GM21381 (cell line): ENCODE measurements around the gene PIKFYVE.
"Not testable (repeated sequence)": the region's sequence is repeated elsewhere in the genome, so short reads cannot be mapped to it uniquely, and the experiment has no call there.

Source experiments
- ATAC-seq: cut with Tn5 transposase; IDR thresholded peaks from one replicate; pipeline ENCODE4 v1.9.1; 2021; ENCODE audit warnings: mild to moderate bottlenecking, moderate library complexity; ENCODE audit not compliant: unreplicated experiment

Gene PIKFYVE

GRCh38 chr2:208300847-208301618 lies 35.0 kb downstream of the PIKFYVE start:
- no peak for ATAC-seq

DNA sequence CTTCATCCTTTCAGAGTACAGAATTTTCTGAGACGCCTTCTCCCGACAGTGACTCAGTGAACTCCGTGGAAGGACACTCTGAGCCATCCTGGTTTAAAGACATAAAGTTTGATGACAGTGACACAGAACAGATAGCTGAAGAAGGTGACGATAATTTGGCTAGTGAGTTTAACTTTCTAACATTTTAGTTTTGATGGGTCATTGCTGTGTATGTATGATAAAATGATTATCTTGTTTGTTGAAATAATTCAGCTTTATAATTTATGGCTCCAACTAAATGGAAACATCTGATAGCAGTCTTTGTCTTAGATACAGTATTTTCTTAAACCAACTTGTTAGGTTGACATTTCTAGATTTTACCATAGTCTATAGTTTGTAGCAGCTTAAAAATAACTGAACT lies 38.1 kb downstream of the PIKFYVE start:
- no peak for ATAC-seq

GRCh38 chr2:208304695-208305094 lies 38.6 kb downstream of the PIKFYVE start:
- no peak for ATAC-seq

- no peak for ATAC-seq
These were observed 40.2 kb downstream of the PIKFYVE start for GRCh38 chr2:208306291-208306690.

GRCh38 chr2:208311321-208311720 lies 45.3 kb downstream of the PIKFYVE start:
- peak; percentile 47 for ATAC-seq

DNA sequence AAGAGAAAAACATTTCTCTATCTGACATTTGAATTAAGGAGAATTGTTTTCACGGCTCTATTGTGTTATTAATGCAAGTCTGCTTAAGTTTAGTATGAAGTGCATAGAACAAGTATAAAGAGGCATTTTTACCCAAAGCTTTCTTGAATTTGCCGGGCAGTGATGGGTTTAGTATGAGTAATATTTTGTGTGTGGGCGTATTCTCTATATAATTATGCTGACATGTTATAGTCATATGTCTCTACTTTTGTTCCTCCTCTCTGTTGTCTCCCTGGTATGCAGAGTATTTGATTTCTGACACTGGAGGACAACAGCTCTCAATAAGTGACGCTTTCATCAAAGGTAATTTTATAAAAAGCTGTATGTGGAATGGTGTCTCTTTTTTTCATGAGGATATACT lies 45.9 kb downstream of the PIKFYVE start:
- peak; percentile 47 for ATAC-seq

- ATAC-seq: peak; percentile 60
These were observed 49.2 kb downstream of the PIKFYVE start for GRCh38 chr2:208315081-208315788.

GRCh38 chr2:208318127-208318526 lies 52.1 kb downstream of the PIKFYVE start:
- ATAC-seq: no peak

DNA sequence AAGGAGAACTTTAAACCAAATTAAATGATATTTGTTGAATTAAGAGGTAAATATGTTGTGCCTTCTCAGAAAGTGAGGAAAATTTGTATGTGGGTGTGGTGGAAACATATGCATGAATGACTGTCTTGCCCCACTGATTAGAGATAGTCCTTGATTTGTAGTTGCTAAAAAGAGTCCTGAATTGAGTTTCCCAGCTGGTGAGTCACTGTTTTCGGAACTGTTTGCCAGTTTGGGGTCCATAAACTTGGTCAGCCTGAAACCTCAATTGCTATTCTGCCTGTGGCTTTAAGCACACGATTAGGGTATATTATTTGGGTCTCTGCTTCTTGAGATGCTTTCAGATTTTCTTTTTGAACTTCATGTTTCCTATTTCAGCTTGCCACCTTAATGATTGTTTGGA lies 53.3 kb downstream of the PIKFYVE start:
- ATAC-seq: peak; percentile 28

- peak; percentile 91 for ATAC-seq
These were observed 54.6 kb downstream of the PIKFYVE start for GRCh38 chr2:208320686-208321085.

GRCh38 chr2:208326016-208326415 lies 60.0 kb downstream of the PIKFYVE start:
- no peak for ATAC-seq

DNA sequence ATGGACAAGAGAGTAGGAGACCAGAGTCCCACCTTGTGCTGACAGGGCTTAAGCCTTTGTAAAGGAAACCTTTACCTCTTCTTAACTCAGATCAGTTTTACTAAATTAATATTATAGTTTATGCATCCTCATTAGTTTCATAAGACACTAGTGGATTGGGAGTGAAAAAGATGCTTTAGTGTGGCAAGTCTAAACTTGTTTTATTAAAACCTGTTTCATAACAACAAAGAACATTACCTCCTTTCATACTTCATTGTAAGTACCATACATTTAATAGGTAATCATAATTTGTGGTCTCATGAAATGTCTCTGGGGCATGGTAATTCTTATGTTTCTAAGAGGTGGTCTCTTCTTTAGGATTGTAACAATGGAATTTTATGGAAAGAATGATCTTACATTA lies 63.4 kb downstream of the PIKFYVE start:
- no peak for ATAC-seq

DNA sequence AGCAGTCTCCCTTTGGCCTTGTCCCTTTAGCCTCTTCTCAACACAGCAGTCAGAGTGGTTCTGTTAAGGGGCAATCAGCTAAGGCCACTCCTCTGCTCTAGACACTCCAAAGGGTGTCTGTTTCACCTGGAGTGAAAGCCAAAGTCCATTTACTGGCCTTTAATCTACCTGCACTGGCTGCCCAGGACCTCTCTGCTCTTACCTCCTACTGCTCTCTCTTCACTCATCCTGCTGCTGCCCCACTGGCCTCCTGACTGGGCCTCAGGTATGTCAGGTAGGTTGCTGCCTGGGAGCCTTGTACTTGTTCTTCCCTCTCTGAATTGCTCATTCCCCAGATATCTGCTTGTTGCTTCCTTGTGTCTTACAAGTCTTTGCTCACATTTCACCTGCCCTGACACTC lies 68.2 kb downstream of the PIKFYVE start:
- no peak for ATAC-seq

DNA sequence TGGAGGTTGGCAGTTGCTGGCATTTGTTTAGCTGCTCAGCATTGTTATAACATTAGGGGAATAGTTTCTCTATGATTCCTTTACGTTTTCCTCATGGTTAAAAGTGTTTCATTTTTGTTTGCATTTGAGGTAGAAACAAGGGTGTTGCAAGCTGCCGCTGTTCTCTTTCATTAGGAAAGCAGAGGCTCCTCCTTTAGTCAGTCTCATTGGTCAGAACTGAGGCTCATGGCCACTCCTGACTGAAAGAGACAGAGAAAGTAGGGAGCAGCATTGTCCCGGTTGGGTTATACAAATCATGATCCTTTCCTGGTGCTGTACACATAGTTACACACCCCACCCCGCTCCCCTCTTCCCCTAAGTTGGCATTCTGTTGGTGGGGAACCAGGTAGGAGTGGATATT lies 80.7 kb downstream of the PIKFYVE start:
- no peak for ATAC-seq

- ATAC-seq: no peak
These were observed 84.6 kb downstream of the PIKFYVE start for GRCh38 chr2:208350610-208351009.

DNA sequence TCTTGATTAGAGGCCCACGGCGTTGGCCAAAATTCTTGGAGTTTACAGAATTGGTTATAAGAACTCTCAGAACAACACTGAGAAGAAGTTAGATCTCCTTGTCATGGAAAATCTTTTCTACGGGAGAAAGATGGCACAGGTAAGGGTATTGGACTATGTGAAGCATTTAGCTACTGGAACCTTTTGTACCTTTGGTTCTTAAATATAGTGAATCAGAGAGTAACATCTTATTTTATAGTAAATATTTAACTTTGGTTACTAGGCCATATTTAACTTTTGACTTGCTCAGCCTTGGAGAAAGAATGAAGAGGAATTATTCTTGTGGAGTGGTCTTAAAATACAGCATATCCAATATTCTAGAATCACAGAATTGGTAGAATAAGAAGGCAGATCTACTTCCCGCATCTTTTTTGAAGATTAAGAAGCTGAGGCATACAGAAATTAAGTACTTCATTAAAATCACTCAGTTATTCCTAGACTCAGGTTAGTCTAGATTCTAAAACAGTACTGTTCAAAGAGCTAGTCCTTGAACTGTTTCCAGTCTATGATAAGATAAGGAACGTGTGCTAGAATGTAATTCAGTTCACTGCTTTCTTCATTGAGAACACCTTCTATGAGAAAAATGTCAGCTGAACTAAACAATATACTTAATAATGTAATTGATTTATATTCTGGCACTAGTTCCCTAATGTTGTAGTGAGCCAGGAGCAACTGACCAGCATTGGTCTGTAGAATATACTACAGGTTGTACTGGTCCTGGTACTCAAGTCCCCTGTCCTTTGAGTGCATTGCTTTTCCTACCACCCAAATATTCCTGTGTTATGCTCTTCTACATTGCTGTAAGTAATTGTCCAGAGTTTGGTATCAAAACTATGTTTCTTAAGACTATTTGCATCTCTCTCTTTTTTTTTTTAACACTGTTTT lies 86.9 kb downstream of the PIKFYVE start:
- no peak for ATAC-seq

DNA sequence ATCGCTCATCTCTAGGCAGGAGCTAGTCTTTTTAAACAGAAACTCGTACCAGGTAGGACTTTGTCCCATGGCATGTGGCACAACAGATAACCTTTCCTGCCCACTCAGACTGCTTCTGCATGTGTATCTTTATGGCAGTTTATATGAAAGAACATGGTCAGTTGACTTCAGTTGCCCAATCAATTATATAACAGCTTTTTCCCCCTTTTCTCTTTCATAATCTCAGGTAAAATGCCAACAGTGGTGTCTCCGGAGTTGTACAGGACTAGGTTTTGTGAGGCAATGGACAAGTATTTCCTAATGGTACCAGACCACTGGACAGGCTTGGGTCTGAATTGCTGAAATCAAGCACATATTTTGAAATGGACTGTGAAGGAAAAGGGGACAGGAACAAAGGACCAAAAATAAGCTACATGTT lies 88.9 kb downstream of the PIKFYVE start:
- no peak for ATAC-seq

GRCh38 chr2:208356420-208356819 lies 90.4 kb downstream of the PIKFYVE start:
- not testable (repeated sequence) for ATAC-seq

DNA sequence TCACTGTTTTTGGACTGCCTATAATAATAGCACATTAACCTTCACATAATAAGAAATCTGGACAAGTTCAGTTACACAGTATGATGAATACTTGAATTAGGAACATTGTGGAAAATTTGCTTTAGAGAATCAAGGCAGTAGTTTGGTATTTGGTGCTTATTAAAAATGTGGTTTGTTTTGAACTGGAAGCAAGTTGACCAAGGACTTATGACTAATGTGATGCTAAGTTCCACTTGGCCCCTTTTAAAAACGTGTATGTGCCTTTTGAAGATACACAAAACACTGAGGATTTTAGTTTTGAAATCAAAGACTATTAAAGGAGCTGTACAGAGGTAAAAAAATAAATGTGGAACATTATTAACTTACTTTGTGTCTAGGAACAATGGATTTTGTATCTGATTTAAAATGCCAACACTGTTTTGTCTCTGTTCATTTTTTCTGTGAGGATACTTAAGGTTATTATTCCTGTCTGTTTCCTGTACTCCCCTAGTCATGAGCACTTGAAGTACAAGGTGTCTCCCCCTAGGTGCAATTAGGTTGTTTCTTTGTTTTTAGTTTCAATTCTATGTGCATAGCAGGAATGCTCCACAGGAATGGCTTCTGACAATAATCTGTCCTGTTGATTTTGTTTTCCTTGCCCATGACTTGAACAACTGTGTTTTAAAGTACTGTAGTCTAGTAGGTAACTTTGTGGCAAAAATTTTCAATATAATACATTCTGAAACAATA lies 91.0 kb downstream of the PIKFYVE start:
- ATAC-seq: no peak

- ATAC-seq: no peak
These were observed 92.9 kb downstream of the PIKFYVE start for GRCh38 chr2:208358758-208359631.
